K562 (cell line): ENCODE results near the gene RASL10B. TPM values are rescaled to one million over a fixed set of nuclear protein-coding genes. Genes with fewer than 3 reads are reported as not detected.

Source experiments
- ARID2 ChIP-seq: fragments of 450-650 bp; IDR thresholded peaks from 2 replicates; pipeline ENCODE4 v1.6.1; 2017; ENCODE audit warnings: antibody characterized with exemption, mild to moderate bottlenecking
- DEAF1 ChIP-seq: fragments of 450-650 bp; formaldehyde crosslinking; IDR thresholded peaks from 2 replicates; pipeline ENCODE4 v1.4.0; 2020; ENCODE audit warnings: mild to moderate bottlenecking, moderate library complexity
- RAD21 ChIP-seq, 2 experiments: fragments of 250-450 bp in 1 of 2; fragments of 450-650 bp in 1 of 2; sonication (Bioruptor Pico) in 1 of 2; formaldehyde crosslinking in 1 of 2; IDR thresholded peaks in 1 of 2; conservative IDR thresholded peaks in 1 of 2; 2 replicates each; pipeline versions ENCODE4 v1.4.0 to v1.8.0; 2020 to 2022; ENCODE audit warnings: mild to moderate bottlenecking in 2 of 2, moderate library complexity in 1 of 2
- REST ChIP-seq, 2 experiments: fragments of 450-650 bp; formaldehyde crosslinking in 1 of 2; IDR thresholded peaks; 2 replicates each; pipeline versions ENCODE4 v1.4.0 to v1.6.1; 2014 to 2020; ENCODE audit warnings: mild to moderate bottlenecking in 2 of 2, borderline replicate concordance in 1 of 2, low read depth in 1 of 2
- polyA plus RNA-seq, 8 experiments: library from polyadenylated mRNA; depleted of rRNA in 4 of 8; stranded (reverse) in 5 of 8; unstranded in 3 of 8; fragments of >200 nt; fragmentation: Nextera tagmentation in 2 of 8; fragmentation: Illumina TruSeq in 1 of 8; extraction: Ambion mirVana in 2 of 8; extraction: Trizol in 1 of 8; gene quantifications; 2 replicates each; pipeline versions ENCODE4 v1.2.1 to v1.2.3, GENCODE V29; 2011 to 2014; ENCODE audit warnings: inconsistent platforms in 1 of 8, missing spikeins in 1 of 8
- total RNA-seq, 7 experiments: library from RNA; depleted of rRNA in 6 of 7; stranded (reverse); fragments of >200 nt in 6 of 7; fragmentation: Illumina TruSeq in 2 of 7; extraction: Trizol in 2 of 7; gene quantifications; 2 replicates each; pipeline versions ENCODE4 v1.2.1 to v1.2.3, GENCODE V29; 2011 to 2021; ENCODE audit warnings: low replicate concordance in 1 of 7
- TF ChIP-seq, protein P1 (sequence below), 3 experiments: IDR thresholded peaks in 2 of 3; conservative IDR thresholded peaks in 1 of 3; 2 replicates each; pipeline ENCODE4 v1.5.1; 2011 to 2012; ENCODE audit warnings: low read length in 3 of 3, mild to moderate bottlenecking in 3 of 3, control low read depth in 2 of 3, improper control_type of control experiment in 1 of 3, inconsistent platforms in 1 of 3, low read depth in 1 of 3, mixed read lengths in 1 of 3, moderate library complexity in 1 of 3; ENCODE audit not compliant: insufficient read depth in 2 of 3

Gene RASL10B
- total and polyA plus RNA-seq, 9 of the 15 experiments (the other 6 are each of a cell fraction or from before 2014, with no cell fraction given) = 0.04 to 0.31 (median 0.14) TPM; not detected in 2

GRCh38 chr17:35747540-35748017 is 16.1 kb downstream of the RASL10B start (continued):
- TF ChIP-seq RAD21 (CRISPR knock-in tag; conservative IDR thresholded peaks at IDR 0.05 in 1 of 2, IDR thresholded peaks at IDR 0.05 in 1 of 2) (peak; percentile 74 to 93), ARID2 (peak; percentile 52; the same call in 1 of the 2 replicates), DEAF1 (CRISPR knock-in tag) (peak; percentile 62), REST (IDR thresholded peaks at IDR 0.05; ENCODE audit: borderline replicate concordance) (peak; percentile 76), REST (CRISPR knock-in tag; IDR thresholded peaks at IDR 0.05; ENCODE audit: low read depth) (no peak)
- TF ChIP-seq, protein P1, sequence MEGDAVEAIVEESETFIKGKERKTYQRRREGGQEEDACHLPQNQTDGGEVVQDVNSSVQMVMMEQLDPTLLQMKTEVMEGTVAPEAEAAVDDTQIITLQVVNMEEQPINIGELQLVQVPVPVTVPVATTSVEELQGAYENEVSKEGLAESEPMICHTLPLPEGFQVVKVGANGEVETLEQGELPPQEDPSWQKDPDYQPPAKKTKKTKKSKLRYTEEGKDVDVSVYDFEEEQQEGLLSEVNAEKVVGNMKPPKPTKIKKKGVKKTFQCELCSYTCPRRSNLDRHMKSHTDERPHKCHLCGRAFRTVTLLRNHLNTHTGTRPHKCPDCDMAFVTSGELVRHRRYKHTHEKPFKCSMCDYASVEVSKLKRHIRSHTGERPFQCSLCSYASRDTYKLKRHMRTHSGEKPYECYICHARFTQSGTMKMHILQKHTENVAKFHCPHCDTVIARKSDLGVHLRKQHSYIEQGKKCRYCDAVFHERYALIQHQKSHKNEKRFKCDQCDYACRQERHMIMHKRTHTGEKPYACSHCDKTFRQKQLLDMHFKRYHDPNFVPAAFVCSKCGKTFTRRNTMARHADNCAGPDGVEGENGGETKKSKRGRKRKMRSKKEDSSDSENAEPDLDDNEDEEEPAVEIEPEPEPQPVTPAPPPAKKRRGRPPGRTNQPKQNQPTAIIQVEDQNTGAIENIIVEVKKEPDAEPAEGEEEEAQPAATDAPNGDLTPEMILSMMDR (IDR thresholded peaks at IDR 0.05 in 2 of 3, conservative IDR thresholded peaks at IDR 0.05 in 1 of 3; ENCODE audit: insufficient read depth in 2 of 3, low read depth in 1 of 3, low read length in 3 of 3) = peak; percentile 86 to 90 (median 88)
